Astrocyte of the cerebellum (primary cell): ENCODE data around the gene GALNT14.

ENCODE experiments used
- DNase-seq: peaks from one replicate; pipeline ENCODE4 v3.0.0-alpha.2; 2011; ENCODE audit warnings: low read depth
- H3K4me3 ChIP-seq: 2 replicates; pipeline ENCODE4 v1.5.1; 2011; ENCODE audit warnings: mild to moderate bottlenecking, low read depth, low read length, moderate library complexity
- in situ Hi-C: cut with HindIII; loops from 2 replicates; pipeline ENCODE4 v1.10.0; 2017; ENCODE audit warnings: low sequenced_read_pairs
- TF ChIP-seq, protein P1 (sequence below): IDR thresholded peaks from 2 replicates; pipeline ENCODE4 v1.5.1; 2012; ENCODE audit warnings: low read length, low read depth, moderate library complexity, mild to moderate bottlenecking; ENCODE audit errors: missing control alignments

The GALNT14 gene

GRCh38 chr2:31083234-31083993 is 54.8 kb downstream of the GALNT14 start:
- no peak overlapping the region for H3K4me3 ChIP-seq
- DNase-seq, result no peak
- TF ChIP-seq, protein P1, sequence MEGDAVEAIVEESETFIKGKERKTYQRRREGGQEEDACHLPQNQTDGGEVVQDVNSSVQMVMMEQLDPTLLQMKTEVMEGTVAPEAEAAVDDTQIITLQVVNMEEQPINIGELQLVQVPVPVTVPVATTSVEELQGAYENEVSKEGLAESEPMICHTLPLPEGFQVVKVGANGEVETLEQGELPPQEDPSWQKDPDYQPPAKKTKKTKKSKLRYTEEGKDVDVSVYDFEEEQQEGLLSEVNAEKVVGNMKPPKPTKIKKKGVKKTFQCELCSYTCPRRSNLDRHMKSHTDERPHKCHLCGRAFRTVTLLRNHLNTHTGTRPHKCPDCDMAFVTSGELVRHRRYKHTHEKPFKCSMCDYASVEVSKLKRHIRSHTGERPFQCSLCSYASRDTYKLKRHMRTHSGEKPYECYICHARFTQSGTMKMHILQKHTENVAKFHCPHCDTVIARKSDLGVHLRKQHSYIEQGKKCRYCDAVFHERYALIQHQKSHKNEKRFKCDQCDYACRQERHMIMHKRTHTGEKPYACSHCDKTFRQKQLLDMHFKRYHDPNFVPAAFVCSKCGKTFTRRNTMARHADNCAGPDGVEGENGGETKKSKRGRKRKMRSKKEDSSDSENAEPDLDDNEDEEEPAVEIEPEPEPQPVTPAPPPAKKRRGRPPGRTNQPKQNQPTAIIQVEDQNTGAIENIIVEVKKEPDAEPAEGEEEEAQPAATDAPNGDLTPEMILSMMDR, result no peak
- in situ Hi-C loops, result no loop called here

DNA sequence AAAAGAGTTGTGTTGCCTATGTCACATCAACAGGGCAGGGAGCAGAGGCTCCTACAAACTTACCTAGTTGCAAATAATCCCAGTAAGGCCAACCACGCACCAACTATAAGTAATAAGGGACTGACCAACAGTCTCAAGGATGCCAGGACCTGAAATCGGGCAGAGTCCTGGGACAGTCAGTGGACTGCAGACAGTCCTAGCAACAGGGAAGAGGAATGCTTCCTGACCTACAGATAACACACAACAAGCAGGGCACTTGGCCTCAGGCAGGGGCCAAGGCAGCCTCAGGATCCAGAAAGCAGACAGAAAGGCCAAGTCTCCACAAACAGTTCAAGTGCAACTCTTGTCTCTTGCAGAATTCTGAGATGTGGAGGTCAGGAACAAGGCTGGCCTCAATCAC is 56.2 kb downstream of the GALNT14 start:
- TF ChIP-seq, protein P1, result no peak
- in situ Hi-C loops, result no loop called here
- DNase-seq, result no peak
- H3K4me3 ChIP-seq, result no peak overlapping the region

DNA sequence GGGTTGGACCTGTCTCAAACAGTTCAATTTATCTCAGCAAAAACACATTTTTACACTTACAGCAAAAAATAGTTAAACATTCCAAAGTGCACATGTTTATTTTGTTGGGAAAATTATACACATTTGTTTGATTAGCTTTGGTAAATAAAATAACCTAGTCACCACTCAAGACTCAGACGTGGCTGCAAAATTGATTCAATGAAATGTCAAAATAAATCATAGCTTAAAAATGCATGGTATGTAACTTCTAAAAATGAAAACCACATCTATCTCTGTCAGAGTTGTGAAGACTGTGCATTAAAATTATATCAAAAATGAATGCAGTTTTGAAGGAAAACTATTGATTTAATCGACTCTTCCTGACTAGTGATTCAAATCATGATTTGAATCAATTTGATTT is 56.7 kb downstream of the GALNT14 start:
- no peak for DNase-seq
- no peak overlapping the region for H3K4me3 ChIP-seq
- TF ChIP-seq, protein P1, result no peak
- in situ Hi-C loops, result no loop called here

GRCh38 chr2:31080361-31080760 is 57.9 kb downstream of the GALNT14 start:
- TF ChIP-seq, protein P1, result no peak
- in situ Hi-C loops, result no loop called here
- DNase-seq, result no peak
- H3K4me3 ChIP-seq, result no peak overlapping the region

DNA sequence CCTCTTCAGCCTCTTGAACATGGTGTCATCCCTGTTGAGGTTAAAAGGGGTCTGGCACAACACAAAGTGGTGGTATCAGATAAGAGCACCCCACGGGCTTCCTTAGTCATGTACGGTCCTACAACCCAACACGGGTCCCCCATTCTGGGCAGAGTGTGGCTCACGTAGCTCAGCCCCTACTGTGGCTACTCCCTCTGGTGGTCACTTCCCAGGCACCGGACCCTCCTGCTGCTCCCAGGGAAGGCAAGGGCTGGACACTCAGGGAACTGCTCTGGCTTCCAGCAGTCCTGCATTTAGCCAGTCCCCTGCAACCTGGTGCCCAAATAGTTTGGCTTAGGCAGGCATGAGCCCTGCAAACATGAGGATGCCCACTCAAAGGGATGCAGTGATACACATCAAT is 58.6 kb downstream of the GALNT14 start:
- in situ Hi-C loops, result no loop called here
- TF ChIP-seq, protein P1, result no peak
- DNase-seq, result no peak
- H3K4me3 ChIP-seq, result no peak overlapping the region

DNA sequence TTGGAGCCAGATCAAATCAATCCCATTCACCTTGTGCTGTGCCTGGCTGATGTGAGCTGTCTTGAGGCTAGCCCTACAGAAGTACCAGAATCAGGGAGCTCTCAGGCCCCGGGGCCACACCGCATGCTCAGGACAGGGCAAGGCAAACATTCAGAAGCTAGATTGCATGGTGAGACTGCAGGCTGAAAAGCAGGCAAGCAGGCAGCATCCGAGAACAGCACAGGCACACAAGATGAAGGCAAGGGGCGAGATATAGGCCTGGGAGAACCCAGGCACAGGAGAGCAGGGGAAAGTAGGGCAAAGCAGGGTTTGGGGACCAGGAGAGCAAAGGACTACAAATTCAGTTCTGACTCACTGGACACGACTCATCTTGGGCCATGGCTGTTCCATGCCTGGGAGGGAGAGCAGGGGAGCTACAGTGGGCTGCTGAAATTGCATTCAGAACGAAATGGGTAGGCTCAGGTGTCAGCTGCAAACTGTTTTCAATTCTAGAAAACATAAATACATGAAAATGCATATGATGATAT is 59.6 kb downstream of the GALNT14 start:
- DNase-seq, result no peak
- TF ChIP-seq, protein P1, result no peak
- in situ Hi-C loops, result no loop called here
- no peak overlapping the region for H3K4me3 ChIP-seq
